Measurements from ENCODE around the gene HOPX.
A peak's percentile ranks its signal among the peaks of the same experiment; 100 is the strongest.
"Not testable (repeated sequence)": the region's sequence is repeated elsewhere in the genome, so short reads cannot be mapped to it uniquely, and the experiment has no call there.

The HOPX gene

GRCh38 chr4:56681158-56681852 is at the start of gene HOPX:
HOPX (minus strand) TSS chr4:56681296; CDS start chr4:56657816, 23,480 bp downstream.
- Mint-ChIP-seq H3K36me3 (ENCODE audit: low read depth) (no peaks in the 10 kb centered on the region), H3K9me3 (no peaks in the 10 kb centered on the region), H3K27ac (no peak within 1 kb of the TSS), H3K4me3 (peak within 1 kb of the TSS; percentile 48), H3K4me1 (ENCODE audit: low read depth) (peaks cover 16% of the 10 kb centered on the region), H3K27me3 (ENCODE audit: low read depth) (peaks cover 58% of the 10 kb centered on the region)
- DNase-seq (ENCODE audit: low spot score): peak; percentile 81

- DNase-seq (ENCODE audit: low spot score): no peak
- no peaks in the 10 kb centered on the region for H3K36me3 Mint-ChIP-seq (ENCODE audit: low read depth)
- H3K9me3 Mint-ChIP-seq: no peaks in the 10 kb centered on the region
- no peak overlapping the region for H3K27ac Mint-ChIP-seq
- H3K4me1 Mint-ChIP-seq (ENCODE audit: low read depth): no peaks in the 10 kb centered on the region
- peaks cover 11% of the 10 kb centered on the region for H3K27me3 Mint-ChIP-seq (ENCODE audit: low read depth)
- H3K4me3 Mint-ChIP-seq: no peak overlapping the region
Observed at GRCh38 chr4:56730097-56730496, 49.0 kb upstream of the HOPX start.

GRCh38 chr4:56728512-56728911 is 47.4 kb upstream of the HOPX start:
- H3K9me3 Mint-ChIP-seq: no peaks in the 10 kb centered on the region
- peaks cover 7% of the 10 kb centered on the region for H3K27me3 Mint-ChIP-seq (ENCODE audit: low read depth)
- H3K36me3 Mint-ChIP-seq (ENCODE audit: low read depth): no peaks in the 10 kb centered on the region
- no peak for DNase-seq (ENCODE audit: low spot score)
- H3K4me3 Mint-ChIP-seq: no peak overlapping the region
- no peak overlapping the region for H3K27ac Mint-ChIP-seq
- peaks cover 3% of the 10 kb centered on the region for H3K4me1 Mint-ChIP-seq (ENCODE audit: low read depth)

GRCh38 chr4:56727150-56727549 is 46.1 kb upstream of the HOPX start:
- H3K27me3 Mint-ChIP-seq (ENCODE audit: low read depth): peaks cover 3% of the 10 kb centered on the region
- no peaks in the 10 kb centered on the region for H3K9me3 Mint-ChIP-seq
- no peak overlapping the region for H3K4me3 Mint-ChIP-seq
- peaks cover 8% of the 10 kb centered on the region for H3K4me1 Mint-ChIP-seq (ENCODE audit: low read depth)
- DNase-seq (ENCODE audit: low spot score): no peak
- H3K27ac Mint-ChIP-seq: no peak overlapping the region
- H3K36me3 Mint-ChIP-seq (ENCODE audit: low read depth): no peaks in the 10 kb centered on the region

- not testable (repeated sequence) for H3K4me1 Mint-ChIP-seq (ENCODE audit: low read depth)
Observed at GRCh38 chr4:56726593-56726992, 45.5 kb upstream of the HOPX start.

GRCh38 chr4:56723659-56724230 is 42.6 kb upstream of the HOPX start:
- peaks cover 8% of the 10 kb centered on the region for H3K4me1 Mint-ChIP-seq (ENCODE audit: low read depth)
- no peaks in the 10 kb centered on the region for H3K9me3 Mint-ChIP-seq
- no peak for DNase-seq (ENCODE audit: low spot score)
- H3K27me3 Mint-ChIP-seq (ENCODE audit: low read depth): peaks cover 3% of the 10 kb centered on the region
- no peaks in the 10 kb centered on the region for H3K36me3 Mint-ChIP-seq (ENCODE audit: low read depth)
- H3K4me3 Mint-ChIP-seq: no peak overlapping the region
- no peak overlapping the region for H3K27ac Mint-ChIP-seq

More at GRCh38 chr4:56726593-56726992, 45.5 kb upstream of the HOPX start:
- H3K27ac Mint-ChIP-seq; H3K27me3 Mint-ChIP-seq (ENCODE audit: low read depth); H3K9me3 Mint-ChIP-seq; H3K4me3 Mint-ChIP-seq; H3K36me3 Mint-ChIP-seq (ENCODE audit: low read depth); DNase-seq (ENCODE audit: low spot score): not testable (repeated sequence)

- Mint-ChIP-seq H3K9me3 (no peaks in the 10 kb centered on the region), H3K27ac (peak overlapping the region; percentile 43), H3K4me3 (no peak overlapping the region), H3K4me1 (ENCODE audit: low read depth) (peaks cover 8% of the 10 kb centered on the region), H3K36me3 (ENCODE audit: low read depth) (no peaks in the 10 kb centered on the region), H3K27me3 (ENCODE audit: low read depth) (peaks cover 3% of the 10 kb centered on the region)
- DNase-seq (ENCODE audit: low spot score): peak; percentile 37
Observed at GRCh38 chr4:56723201-56723605, 42.1 kb upstream of the HOPX start.

GRCh38 chr4:56708146-56708545 is 27.1 kb upstream of the HOPX start:
- Mint-ChIP-seq H3K4me1 (ENCODE audit: low read depth) (no peaks in the 10 kb centered on the region), H3K4me3 (no peak overlapping the region), H3K36me3 (ENCODE audit: low read depth) (no peaks in the 10 kb centered on the region), H3K27ac (no peak overlapping the region), H3K9me3 (peaks cover 5% of the 10 kb centered on the region), H3K27me3 (ENCODE audit: low read depth) (peaks cover 5% of the 10 kb centered on the region)
- no peak for DNase-seq (ENCODE audit: low spot score)

- H3K4me1 Mint-ChIP-seq (ENCODE audit: low read depth): no peaks in the 10 kb centered on the region
- no peak for DNase-seq (ENCODE audit: low spot score)
- no peak overlapping the region for H3K27ac Mint-ChIP-seq
- peaks cover 5% of the 10 kb centered on the region for H3K27me3 Mint-ChIP-seq (ENCODE audit: low read depth)
- H3K4me3 Mint-ChIP-seq: no peak overlapping the region
- H3K36me3 Mint-ChIP-seq (ENCODE audit: low read depth): no peaks in the 10 kb centered on the region
- no peaks in the 10 kb centered on the region for H3K9me3 Mint-ChIP-seq
Observed at GRCh38 chr4:56705966-56706365, 24.9 kb upstream of the HOPX start.

- H3K36me3 Mint-ChIP-seq (ENCODE audit: low read depth): no peaks in the 10 kb centered on the region
- H3K9me3 Mint-ChIP-seq: no peaks in the 10 kb centered on the region
- H3K4me3 Mint-ChIP-seq: no peak overlapping the region
- H3K27me3 Mint-ChIP-seq (ENCODE audit: low read depth): peaks cover 5% of the 10 kb centered on the region
- no peak overlapping the region for H3K27ac Mint-ChIP-seq
- H3K4me1 Mint-ChIP-seq (ENCODE audit: low read depth): no peaks in the 10 kb centered on the region
- DNase-seq (ENCODE audit: low spot score): no peak
Observed at GRCh38 chr4:56705334-56705733, 24.2 kb upstream of the HOPX start.

- peaks cover 8% of the 10 kb centered on the region for H3K4me1 Mint-ChIP-seq (ENCODE audit: low read depth)
Observed at GRCh38 chr4:56704089-56704871, 23.2 kb upstream of the HOPX start.

GRCh38 chr4:56703378-56703777 is 22.3 kb upstream of the HOPX start:
- H3K4me3 Mint-ChIP-seq: no peak overlapping the region
- peaks cover 8% of the 10 kb centered on the region for H3K4me1 Mint-ChIP-seq (ENCODE audit: low read depth)
- no peaks in the 10 kb centered on the region for H3K36me3 Mint-ChIP-seq (ENCODE audit: low read depth)
- H3K9me3 Mint-ChIP-seq: no peaks in the 10 kb centered on the region
- peaks cover 8% of the 10 kb centered on the region for H3K27me3 Mint-ChIP-seq (ENCODE audit: low read depth)
- DNase-seq (ENCODE audit: low spot score): no peak
- H3K27ac Mint-ChIP-seq: no peak overlapping the region

More at GRCh38 chr4:56704089-56704871, 23.2 kb upstream of the HOPX start:
- Mint-ChIP-seq H3K36me3 (ENCODE audit: low read depth) (no peaks in the 10 kb centered on the region), H3K9me3 (no peaks in the 10 kb centered on the region), H3K4me3 (no peak overlapping the region), H3K27me3 (ENCODE audit: low read depth) (peaks cover 10% of the 10 kb centered on the region), H3K27ac (no peak overlapping the region)
- DNase-seq (ENCODE audit: low spot score): no peak

- no peak overlapping the region for H3K4me3 Mint-ChIP-seq
- H3K27me3 Mint-ChIP-seq (ENCODE audit: low read depth): peaks cover 11% of the 10 kb centered on the region
- H3K36me3 Mint-ChIP-seq (ENCODE audit: low read depth): no peaks in the 10 kb centered on the region
- peaks cover 8% of the 10 kb centered on the region for H3K4me1 Mint-ChIP-seq (ENCODE audit: low read depth)
- H3K27ac Mint-ChIP-seq: no peak overlapping the region
- H3K9me3 Mint-ChIP-seq: no peaks in the 10 kb centered on the region
- DNase-seq (ENCODE audit: low spot score): no peak
Observed at GRCh38 chr4:56701644-56702043, 20.5 kb upstream of the HOPX start.

GRCh38 chr4:56701161-56701480 is 20.0 kb upstream of the HOPX start:
- Mint-ChIP-seq H3K27me3 (ENCODE audit: low read depth) (peaks cover 11% of the 10 kb centered on the region), H3K4me3 (no peak overlapping the region), H3K9me3 (no peaks in the 10 kb centered on the region), H3K4me1 (ENCODE audit: low read depth) (peaks cover 8% of the 10 kb centered on the region), H3K36me3 (ENCODE audit: low read depth) (no peaks in the 10 kb centered on the region), H3K27ac (no peak overlapping the region)
- DNase-seq (ENCODE audit: low spot score): no peak
